Mucosa of rectum (tissue), 2 donors: ENCODE data around the gene CD47.

ENCODE experiments used
- H3K27ac ChIP-seq, 2 donors: one replicate each; pipeline ENCODE4 v1.7.0; 2013; ENCODE audit warnings: inconsistent platforms in 2 of 2, low read depth in 2 of 2, low read length in 2 of 2
- H3K27me3 ChIP-seq, 2 donors: one replicate each; pipeline ENCODE4 v1.7.0; 2013; ENCODE audit warnings: low read length in 2 of 2; ENCODE audit not compliant: control insufficient read depth in 2 of 2, insufficient read depth in 2 of 2
- H3K36me3 ChIP-seq, 2 donors: one replicate each; pipeline ENCODE4 v1.7.0; 2013; ENCODE audit warnings: low read length in 2 of 2; ENCODE audit not compliant: control insufficient read depth in 2 of 2, insufficient read depth in 2 of 2
- H3K4me1 ChIP-seq, 2 donors: one replicate each; pipeline ENCODE4 v1.7.0; 2013; ENCODE audit warnings: low read length in 2 of 2, mild to moderate bottlenecking in 1 of 2; ENCODE audit not compliant: control insufficient read depth in 2 of 2, insufficient read depth in 2 of 2
- H3K4me3 ChIP-seq, 2 donors: one replicate each; pipeline ENCODE4 v1.7.0; 2013; ENCODE audit warnings: low read length in 2 of 2
- H3K9ac ChIP-seq, 2 donors: one replicate each; pipeline ENCODE4 v1.7.0; 2013; ENCODE audit warnings: low read length in 2 of 2, low read depth in 1 of 2, mild to moderate bottlenecking in 1 of 2
- H3K9me3 ChIP-seq, 2 donors: one replicate each; pipeline ENCODE4 v1.7.0; 2013; ENCODE audit warnings: low read length in 2 of 2; ENCODE audit not compliant: control insufficient read depth in 2 of 2
- donor health status: healthy.
- donor health status: Normal muscosa, but diverticular disease.

CD47 gene

DNA sequence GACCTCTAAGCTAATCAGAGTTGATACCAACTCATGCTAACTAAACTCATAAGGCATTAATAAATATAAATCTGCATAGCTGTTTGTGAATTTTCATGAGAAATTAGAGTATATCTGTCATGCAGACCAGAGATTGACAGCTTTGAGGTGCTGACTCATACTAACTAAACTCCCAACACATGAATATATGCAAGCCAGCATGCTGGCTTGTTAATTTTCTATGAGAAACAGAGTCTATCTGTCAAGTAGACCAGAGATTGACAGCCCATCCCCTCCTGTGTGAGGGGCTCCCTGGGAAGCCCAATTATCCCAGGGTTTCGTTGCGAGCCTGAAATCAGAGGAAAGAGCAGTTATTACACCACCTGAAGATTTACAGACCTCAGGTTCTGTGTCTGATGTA is 69.3 kb downstream of the CD47 start:
- Histone ChIP-seq H3K27ac (no peak overlapping the region), H3K4me3 (no peak overlapping the region), H3K36me3 (no peaks in the 10 kb centered on the region), H3K9me3 (no peaks in the 10 kb centered on the region), H3K9ac (no peak overlapping the region), H3K27me3 (no peaks in the 10 kb centered on the region), H3K4me1 (no peaks in the 10 kb centered on the region)

DNA sequence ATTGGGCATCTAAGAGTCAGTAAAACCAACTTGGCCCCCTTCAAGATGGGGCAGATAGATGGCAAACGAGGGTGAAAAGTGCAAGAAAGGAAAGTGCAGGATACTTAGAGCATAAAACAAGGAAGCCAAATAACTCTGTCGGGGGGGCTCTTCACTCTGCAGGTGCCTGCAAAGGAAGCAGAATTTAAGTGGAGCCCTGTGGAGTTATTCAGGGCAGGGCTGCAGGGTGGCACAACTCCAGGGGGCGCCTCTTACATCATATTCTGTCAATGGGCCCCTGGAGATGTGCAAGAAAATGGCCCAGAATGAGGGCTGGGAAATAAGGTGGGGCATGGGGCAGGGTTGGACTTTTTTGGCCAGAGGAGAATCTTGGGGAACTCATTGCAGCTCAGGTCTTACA is 69.7 kb downstream of the CD47 start:
- H3K9ac ChIP-seq, result no peak overlapping the region
- no peaks in the 10 kb centered on the region for H3K9me3 ChIP-seq
- H3K36me3 ChIP-seq, result no peaks in the 10 kb centered on the region
- H3K4me3 ChIP-seq, result no peak overlapping the region
- H3K27ac ChIP-seq, result no peak overlapping the region
- no peaks in the 10 kb centered on the region for H3K4me1 ChIP-seq
- no peaks in the 10 kb centered on the region for H3K27me3 ChIP-seq

- H3K9ac ChIP-seq, result no peak overlapping the region
- no peaks in the 10 kb centered on the region for H3K36me3 ChIP-seq
- no peaks in the 10 kb centered on the region for H3K4me1 ChIP-seq
- H3K27ac ChIP-seq, result no peak overlapping the region
- H3K27me3 ChIP-seq, result no peaks in the 10 kb centered on the region
- H3K4me3 ChIP-seq, result no peak overlapping the region
- no peaks in the 10 kb centered on the region for H3K9me3 ChIP-seq
Observed at GRCh38 chr3:108018552-108018951, 72.3 kb downstream of the CD47 start.

DNA sequence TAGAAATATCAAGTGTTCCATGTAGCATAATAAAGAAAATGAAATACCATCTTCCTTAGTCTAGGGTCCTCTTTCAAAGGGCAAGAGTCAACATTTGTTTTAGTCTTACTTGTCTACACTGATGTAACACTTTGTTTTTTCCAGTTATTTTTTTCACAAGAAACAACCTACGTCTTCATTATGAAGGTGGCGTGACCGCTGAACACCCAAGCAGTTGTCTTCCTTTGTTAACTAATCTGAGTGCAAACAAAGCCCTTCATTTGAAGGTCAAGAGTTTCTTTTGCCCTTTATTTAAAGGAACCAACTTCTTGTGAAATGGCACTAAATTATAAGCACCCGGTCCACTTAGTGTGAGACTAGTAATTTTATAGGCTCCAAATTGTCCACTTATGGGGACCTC is 73.2 kb downstream of the CD47 start:
- Histone ChIP-seq H3K9ac (no peak overlapping the region), H3K9me3 (no peaks in the 10 kb centered on the region), H3K4me3 (no peak overlapping the region), H3K4me1 (no peaks in the 10 kb centered on the region), H3K27ac (no peak overlapping the region), H3K27me3 (no peaks in the 10 kb centered on the region), H3K36me3 (no peaks in the 10 kb centered on the region)

- Histone ChIP-seq H3K36me3 (no peaks in the 10 kb centered on the region), H3K9ac (no peak overlapping the region)
Observed at GRCh38 chr3:108014943-108015342, 75.9 kb downstream of the CD47 start.

DNA sequence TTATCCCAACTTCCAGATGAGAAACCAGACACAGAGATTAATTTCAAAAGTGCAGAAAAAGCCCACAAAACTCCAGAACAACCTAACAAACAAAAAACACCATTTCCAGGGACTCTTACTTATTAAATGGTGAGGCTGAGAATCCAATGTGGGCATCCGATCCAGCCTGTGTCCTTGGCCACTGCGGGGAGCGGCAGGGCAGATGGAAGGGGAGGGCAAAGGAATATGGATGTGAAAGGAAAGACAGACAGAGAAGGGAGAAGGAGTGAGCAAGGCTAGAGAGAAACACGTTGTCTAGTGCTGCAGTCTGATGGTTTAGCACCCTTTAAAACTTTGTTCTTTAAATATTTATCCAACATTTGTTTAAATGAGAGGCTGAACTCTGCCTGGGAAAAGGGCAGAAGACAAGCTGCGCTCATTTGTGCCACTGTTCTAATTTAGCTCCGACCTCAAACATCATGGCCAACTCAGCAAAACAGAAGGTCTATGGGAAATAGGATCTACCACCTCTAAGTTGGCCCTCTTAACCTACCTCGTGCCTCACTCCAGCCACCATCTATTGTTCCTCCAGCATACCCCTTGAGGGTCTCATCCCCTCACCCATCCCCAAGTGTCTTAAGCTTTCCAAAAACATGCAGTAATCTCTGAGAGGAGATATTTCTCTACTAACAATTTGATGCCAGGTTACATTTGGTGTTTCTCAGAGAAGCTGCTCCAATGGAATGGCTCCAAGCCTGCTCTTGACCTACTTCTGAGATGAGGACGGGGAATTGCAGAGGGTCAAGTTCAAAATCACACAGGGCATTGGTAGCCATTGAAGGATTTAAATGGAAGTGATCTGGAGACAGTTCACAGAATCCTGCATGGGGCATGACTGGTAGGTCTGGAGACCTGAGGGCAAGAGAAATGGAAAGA is 77.4 kb downstream of the CD47 start:
- Histone ChIP-seq H3K4me1 (no peaks in the 10 kb centered on the region), H3K9ac (no peak overlapping the region), H3K27ac (no peak overlapping the region), H3K4me3 (no peak overlapping the region), H3K9me3 (no peaks in the 10 kb centered on the region), H3K27me3 (no peaks in the 10 kb centered on the region), H3K36me3 (no peaks in the 10 kb centered on the region)

More at GRCh38 chr3:108014943-108015342, 75.9 kb downstream of the CD47 start:
- no peaks in the 10 kb centered on the region for H3K4me1 ChIP-seq
- no peaks in the 10 kb centered on the region for H3K27me3 ChIP-seq
- no peaks in the 10 kb centered on the region for H3K9me3 ChIP-seq
- no peak overlapping the region for H3K27ac ChIP-seq
- no peak overlapping the region for H3K4me3 ChIP-seq

GRCh38 chr3:108012304-108012703 is 78.5 kb downstream of the CD47 start:
- H3K9ac ChIP-seq, result no peak overlapping the region
- H3K27ac ChIP-seq, result no peak overlapping the region
- H3K36me3 ChIP-seq, result no peaks in the 10 kb centered on the region
- H3K4me1 ChIP-seq, result no peaks in the 10 kb centered on the region
- H3K4me3 ChIP-seq, result no peak overlapping the region
- H3K9me3 ChIP-seq, result no peaks in the 10 kb centered on the region
- no peaks in the 10 kb centered on the region for H3K27me3 ChIP-seq

- Histone ChIP-seq H3K36me3 (no peaks in the 10 kb centered on the region), H3K4me3 (no peak overlapping the region), H3K27me3 (no peaks in the 10 kb centered on the region), H3K27ac (no peak overlapping the region), H3K4me1 (peaks cover 2 to 3% of the 10 kb centered on the region in 2 donors), H3K9ac (no peak overlapping the region), H3K9me3 (no peaks in the 10 kb centered on the region)
Observed at GRCh38 chr3:108011616-108012015, 79.2 kb downstream of the CD47 start.

DNA sequence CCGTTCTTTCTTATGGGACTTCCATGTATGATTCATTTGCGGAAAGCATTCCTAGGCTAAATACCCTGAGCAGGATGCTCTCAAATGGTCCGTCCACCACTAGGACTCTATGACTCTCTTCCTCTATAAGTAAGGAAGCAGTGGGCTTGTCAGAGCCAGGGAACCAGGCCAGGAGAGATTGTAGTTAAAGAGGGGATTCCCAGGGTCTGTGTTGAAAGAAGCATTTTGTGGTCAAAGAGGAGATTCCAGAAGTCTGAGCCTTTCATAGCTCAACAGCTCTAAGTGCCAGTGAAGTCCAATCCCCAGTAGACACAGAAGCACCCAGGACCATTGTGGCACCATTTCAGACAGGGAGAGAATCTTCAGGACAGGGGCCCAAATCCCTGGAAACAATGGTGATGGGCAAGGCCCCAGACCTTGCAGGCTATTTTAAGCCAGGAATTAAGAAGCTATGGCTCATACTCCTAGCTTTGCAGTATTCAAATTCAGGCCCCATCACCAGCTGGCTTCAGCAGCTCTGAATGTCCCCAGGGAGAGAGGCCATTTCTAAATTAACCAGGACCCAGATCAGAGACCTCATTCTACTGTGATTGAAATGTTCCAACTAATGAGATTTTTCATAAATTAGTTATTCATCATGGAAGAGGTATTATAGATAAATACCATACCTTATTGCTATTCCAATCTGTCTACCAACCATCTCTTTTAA is 81.7 kb downstream of the CD47 start:
- no peaks in the 10 kb centered on the region for H3K9me3 ChIP-seq

DNA sequence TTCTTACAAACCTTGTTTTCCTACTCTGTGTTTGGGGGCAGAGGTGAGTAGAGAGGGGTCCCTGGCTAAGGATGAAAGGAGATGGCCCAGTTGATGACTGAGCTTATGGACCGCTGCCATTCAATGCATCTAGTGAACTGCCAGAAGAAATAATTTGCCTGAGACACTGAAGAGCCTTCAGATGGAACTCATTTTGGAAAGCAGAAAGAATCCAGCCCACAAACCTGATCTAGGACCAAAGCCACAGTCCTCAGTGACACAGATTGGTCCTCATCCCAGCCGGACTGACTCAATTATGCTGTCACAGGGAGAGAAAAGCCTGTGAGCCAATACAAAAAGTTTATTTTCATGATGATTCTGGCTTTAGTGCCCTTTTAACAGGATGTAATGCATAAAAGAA is 82.7 kb downstream of the CD47 start:
- Histone ChIP-seq H3K27me3 (no peaks in the 10 kb centered on the region), H3K9me3 (no peaks in the 10 kb centered on the region), H3K36me3 (no peaks in the 10 kb centered on the region), H3K9ac (no peak overlapping the region), H3K27ac (no peak overlapping the region), H3K4me3 (no peak overlapping the region), H3K4me1 (peaks cover 8 to 9% of the 10 kb centered on the region in 2 donors)

More for the DNA sequence above, 81.7 kb downstream of the CD47 start:
- Histone ChIP-seq H3K27me3 (no peaks in the 10 kb centered on the region), H3K36me3 (no peaks in the 10 kb centered on the region), H3K4me1 (peaks cover 8 to 9% of the 10 kb centered on the region in 2 donors), H3K27ac (no peak overlapping the region), H3K9ac (no peak overlapping the region), H3K4me3 (no peak overlapping the region)
